A549 (cell line): ENCODE measurements around the gene PPIF. TPM values are rescaled to one million over a fixed set of nuclear protein-coding genes. Genes with fewer than 3 reads are reported as not detected.

Source experiments
- ATAC-seq, 2 experiments: fragments of 200-7000 bp in 1 of 2; fragments of >200 bp in 1 of 2; cut with Nextera tagmentation in 1 of 2; cut with Tn5 transposase in 1 of 2; 3 replicates each; pipeline versions ENCODE4 v1.8.0 to v1.9.1; 2018 to 2020; ENCODE audit warnings: mild to moderate bottlenecking in 1 of 2, moderate library complexity in 1 of 2
- CTCF ChIA-PET: fragments of 300-600 bp; sonication (Branson Sonifier 250); formaldehyde crosslinking; extraction: SDS; loops from one replicate; lab custom pipeline; 2021; ENCODE audit warnings: antibody characterized with exemption, inconsistent platforms; lab: Yijun Ruan, JAX
- POLR2A ChIA-PET: fragments of 350-600 bp; formaldehyde crosslinking; extraction: SDS; loops from one replicate; lab custom pipeline; 2021; ENCODE audit warnings: antibody characterized with exemption, inconsistent platforms; lab: Yijun Ruan, JAX
- DNase-seq, 2 experiments: peaks; one replicate each; pipeline versions ENCODE4 v3.0.0 to v3.0.0-alpha.2; 2011 to 2016; ENCODE audit warnings: low read depth in 1 of 2, low spot score in 1 of 2
- FAIRE-seq: peaks from 2 replicates; lab custom pipeline; 2011; peaks lifted over from hg19 to GRCh38; lab: Jason Lieb, UNC
- H3K27ac ChIP-seq, 2 experiments: fragments of >200 bp; sonication (Bioruptor Twin); formaldehyde crosslinking; 3 replicates each; pipeline ENCODE4 v1.5.1; 2016 to 2017
- H3K4me1 ChIP-seq: fragments of >200 bp; sonication (Bioruptor Twin); formaldehyde crosslinking; 3 replicates; pipeline ENCODE4 v1.6.1; 2016
- H3K4me2 ChIP-seq: fragments of >200 bp; sonication (Bioruptor Twin); formaldehyde crosslinking; 3 replicates; pipeline ENCODE4 v1.6.1; 2016
- H3K4me3 ChIP-seq: fragments of >200 bp; sonication (Bioruptor Twin); formaldehyde crosslinking; 3 replicates; pipeline ENCODE4 v1.5.1; 2016
- H3K9me3 ChIP-seq: fragments of >200 bp; sonication (Bioruptor Twin); formaldehyde crosslinking; 3 replicates; pipeline ENCODE4 v1.6.1; 2016
- ATOH8 ChIP-seq: fragments of 250-450 bp; sonication (Bioruptor Pico); IDR thresholded peaks from 2 replicates; pipeline ENCODE4 v1.5.0; 2020; ENCODE audit warnings: low read depth, mild to moderate bottlenecking, moderate library complexity
- BCL3 ChIP-seq: fragments of >200 bp; sonication (Bioruptor Twin); formaldehyde crosslinking; IDR thresholded peaks from 3 replicates; pipeline ENCODE4 v1.6.1; 2016
- BHLHE40 ChIP-seq: IDR thresholded peaks from 2 replicates; pipeline ENCODE4 v1.6.1; 2012; ENCODE audit warnings: low read depth, low read length, inconsistent platforms
- CBX8 ChIP-seq: fragments of 200-600 bp; sonication (generic); IDR thresholded peaks from 2 replicates; pipeline ENCODE4 v1.6.1; 2016
- CHD4 ChIP-seq: fragments of 200-600 bp; sonication (generic); IDR thresholded peaks from 2 replicates; pipeline ENCODE4 v1.6.1; 2016; ENCODE audit warnings: antibody characterized with exemption, mild to moderate bottlenecking, borderline replicate concordance
- FOSL2 ChIP-seq, 2 experiments: fragments of 450-650 bp in 1 of 2; fragments of >200 bp in 1 of 2; sonication (Bioruptor Twin) in 1 of 2; formaldehyde crosslinking; IDR thresholded peaks; 2 replicates each; pipeline versions ENCODE4 v1.5.0 to v1.6.1; 2016 to 2020; ENCODE audit warnings: mild to moderate bottlenecking in 1 of 2, moderate library complexity in 1 of 2
- FOXS1 ChIP-seq: fragments of 250-450 bp; sonication (Bioruptor Pico); IDR thresholded peaks from 2 replicates; pipeline ENCODE4 v1.5.0; 2020; ENCODE audit warnings: mild to moderate bottlenecking, moderate library complexity
- GATA3 ChIP-seq: IDR thresholded peaks from 2 replicates; pipeline ENCODE4 v1.6.1; 2012; ENCODE audit warnings: borderline replicate concordance
- HEYL ChIP-seq: fragments of 250-450 bp; sonication (Bioruptor Pico); IDR thresholded peaks from 2 replicates; pipeline ENCODE4 v1.8.0; 2021; ENCODE audit warnings: mild to moderate bottlenecking, moderate library complexity
- HOXB13 ChIP-seq: fragments of 250-450 bp; sonication (Bioruptor Pico); IDR thresholded peaks from 2 replicates; pipeline ENCODE4 v1.5.0; 2020; ENCODE audit warnings: low read depth, mild to moderate bottlenecking, moderate library complexity
- JUN ChIP-seq, 2 experiments: fragments of >200 bp; sonication (Bioruptor Twin); formaldehyde crosslinking; IDR thresholded peaks; 2 replicates in 1 of 2; 3 replicates in 1 of 2; pipeline ENCODE4 v1.6.1; 2016 to 2017
- JUNB ChIP-seq: fragments of >200 bp; sonication (Bioruptor Twin); formaldehyde crosslinking; IDR thresholded peaks from 2 replicates; pipeline ENCODE4 v1.6.1; 2016
- MAFK ChIP-seq: fragments of 450-650 bp; IDR thresholded peaks from 2 replicates; pipeline ENCODE4 v1.6.1; 2014; ENCODE audit not compliant: partially characterized antibody
- NFE2L2 ChIP-seq: fragments of 150-350 bp; conservative IDR thresholded peaks from 2 replicates; pipeline ENCODE4 v1.6.1; 2014; ENCODE audit warnings: low read length
- NR3C1 ChIP-seq: fragments of >200 bp; sonication (Bioruptor Twin); formaldehyde crosslinking; IDR thresholded peaks from 3 replicates; pipeline ENCODE4 v1.6.1; 2017
- PHF8 ChIP-seq: fragments of 200-600 bp; sonication (generic); IDR thresholded peaks from 2 replicates; pipeline ENCODE4 v1.6.1; 2016; ENCODE audit warnings: low read depth, mild to moderate bottlenecking, antibody characterized with exemption, moderate library complexity, borderline replicate concordance
- POLR2AphosphoS2 ChIP-seq: conservative IDR thresholded peaks from 2 replicates; pipeline ENCODE4 v1.6.1; 2012; ENCODE audit warnings: low read length, improper control_type of control experiment, inconsistent platforms
- RFX5 ChIP-seq: fragments of 450-650 bp; IDR thresholded peaks from 2 replicates; pipeline ENCODE4 v1.7.1; 2014; ENCODE audit warnings: antibody characterized with exemption, mild to moderate bottlenecking, moderate library complexity
- SREBF2 ChIP-seq: fragments of 450-650 bp; IDR thresholded peaks from 2 replicates; pipeline ENCODE4 v1.6.1; 2014; ENCODE audit warnings: mild to moderate bottlenecking, moderate library complexity
- TP53 ChIP-seq: fragments of 250-450 bp; sonication (Bioruptor Pico); IDR thresholded peaks from 2 replicates; pipeline ENCODE4 v1.5.0; 2021; ENCODE audit warnings: mild to moderate bottlenecking, moderate library complexity
- ZNF302 ChIP-seq: fragments of 250-450 bp; sonication (Bioruptor Pico); IDR thresholded peaks from 2 replicates; pipeline ENCODE4 v1.9.0; 2021; ENCODE audit warnings: inconsistent platforms, mild to moderate bottlenecking, moderate library complexity
- ZSCAN20 ChIP-seq: fragments of 250-450 bp; sonication (Bioruptor Pico); IDR thresholded peaks from 2 replicates; pipeline ENCODE4 v1.8.0; 2022; ENCODE audit warnings: mild to moderate bottlenecking, moderate library complexity
- WGBS: methylation state at CpG from one replicate; pipeline ENCODE4 v1.1.6; 2017; ENCODE audit errors: missing lambda C conversion rate; 5-methylcytosine and 5-hydroxymethylcytosine counted together
- polyA plus RNA-seq, 4 experiments: library from polyadenylated mRNA; depleted of rRNA in 3 of 4; stranded (reverse); fragments of >200 nt; fragmentation: RNase III in 1 of 4; extraction: RNeasy Plus Mini Kit Qiagen cat#74134 plus additional on column Dnase treatment in 1 of 4; gene quantifications; 2 replicates in 3 of 4; 3 replicates in 1 of 4; pipeline ENCODE4 v1.2.3, GENCODE V29; 2011 to 2017
- TF ChIP-seq, protein P1 (sequence below): fragments of >200 bp; sonication (Bioruptor Twin); formaldehyde crosslinking; IDR thresholded peaks from 3 replicates; pipeline ENCODE4 v1.5.1; 2016
- TF ChIP-seq, protein P2 (sequence below): IDR thresholded peaks from 2 replicates; pipeline ENCODE4 v1.6.1; 2012

PPIF gene
- polyA plus RNA-seq, 2 of the 4 experiments (the other 2 are of a cell fraction) = 44.8 to 75.0 TPM

- H3K4me1 ChIP-seq = no peaks in the 10 kb centered on the region
- no peak overlapping the region for H3K4me2 ChIP-seq
- POLR2A ChIA-PET = no interaction called here
- 92% methylated on average over 12 of the region's 23 CpGs for WGBS
- CTCF ChIA-PET = interaction anchor here (0.8 to 3.6 kb wide), 6 partner anchors 10 to 87 kb away, joined by 3 to 17 read pairs (median 5); no protein-coding TSS in a partner anchor
- TF ChIP-seq NR3C1 (no peak), CHD4 (no peak), ATOH8 (CRISPR knock-in tag) (no peak), BHLHE40 (no peak), GATA3 (no peak), ZSCAN20 (no peak), FOXS1 (CRISPR knock-in tag) (no peak)
- FAIRE-seq (no peak), DNase-seq (no peak), ATAC-seq (no peak; a peak in 2 of 6 replicates)
- no peaks in the 10 kb centered on the region for H3K9me3 ChIP-seq
- H3K4me3 ChIP-seq = no peak overlapping the region
- H3K27ac ChIP-seq = no peak overlapping the region
Measured at GRCh38 chr10:79401015-79401921, 54.0 kb downstream of the PPIF start.

DNA sequence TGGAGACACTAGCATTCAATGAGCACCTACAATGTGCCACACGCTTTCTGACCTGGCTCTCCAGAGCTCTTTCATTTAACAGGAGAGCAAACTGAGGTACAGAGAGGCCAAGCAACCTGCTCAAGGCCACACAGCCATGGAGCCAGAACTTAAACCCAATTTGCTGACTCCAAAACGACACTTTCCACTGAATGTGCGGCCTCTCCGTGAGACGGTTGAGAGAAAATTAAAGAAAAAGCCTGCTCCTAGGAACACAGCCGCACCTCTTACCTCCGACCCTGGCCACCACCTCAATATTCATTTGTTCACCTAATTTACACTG lies 55.3 kb downstream of the PPIF start:
- CTCF ChIA-PET = interaction anchor here (1.0 to 3.6 kb wide), 3 partner anchors 11 to 40 kb away, joined by 3 to 17 read pairs (median 4); no protein-coding TSS in a partner anchor
- DNase-seq (no peak), ATAC-seq (no peak), FAIRE-seq (no peak)
- WGBS = 81% methylated on average over 7 of the region's 7 CpGs
- H3K4me2 ChIP-seq = no peak overlapping the region
- TF ChIP-seq NFE2L2 (no peak), CBX8 (no peak), FOSL2 (IDR thresholded peaks at IDR 0.05) (no peak), FOSL2 (CRISPR knock-in tag; IDR thresholded peaks at IDR 0.05) (no peak), RFX5 (no peak), MAFK (no peak), JUNB (no peak), BCL3 (no peak), JUN (IDR thresholded peaks at IDR 0.05) (no peak), HOXB13 (CRISPR knock-in tag) (no peak), POLR2AphosphoS2 (no peak), ZNF302 (CRISPR knock-in tag) (no peak), SREBF2 (no peak), HEYL (CRISPR knock-in tag) (no peak), NR3C1 (no peak), TP53 (CRISPR knock-in tag) (no peak), PHF8 (no peak)
- TF ChIP-seq, protein P1, sequence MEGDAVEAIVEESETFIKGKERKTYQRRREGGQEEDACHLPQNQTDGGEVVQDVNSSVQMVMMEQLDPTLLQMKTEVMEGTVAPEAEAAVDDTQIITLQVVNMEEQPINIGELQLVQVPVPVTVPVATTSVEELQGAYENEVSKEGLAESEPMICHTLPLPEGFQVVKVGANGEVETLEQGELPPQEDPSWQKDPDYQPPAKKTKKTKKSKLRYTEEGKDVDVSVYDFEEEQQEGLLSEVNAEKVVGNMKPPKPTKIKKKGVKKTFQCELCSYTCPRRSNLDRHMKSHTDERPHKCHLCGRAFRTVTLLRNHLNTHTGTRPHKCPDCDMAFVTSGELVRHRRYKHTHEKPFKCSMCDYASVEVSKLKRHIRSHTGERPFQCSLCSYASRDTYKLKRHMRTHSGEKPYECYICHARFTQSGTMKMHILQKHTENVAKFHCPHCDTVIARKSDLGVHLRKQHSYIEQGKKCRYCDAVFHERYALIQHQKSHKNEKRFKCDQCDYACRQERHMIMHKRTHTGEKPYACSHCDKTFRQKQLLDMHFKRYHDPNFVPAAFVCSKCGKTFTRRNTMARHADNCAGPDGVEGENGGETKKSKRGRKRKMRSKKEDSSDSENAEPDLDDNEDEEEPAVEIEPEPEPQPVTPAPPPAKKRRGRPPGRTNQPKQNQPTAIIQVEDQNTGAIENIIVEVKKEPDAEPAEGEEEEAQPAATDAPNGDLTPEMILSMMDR = no peak
- TF ChIP-seq, protein P2, sequence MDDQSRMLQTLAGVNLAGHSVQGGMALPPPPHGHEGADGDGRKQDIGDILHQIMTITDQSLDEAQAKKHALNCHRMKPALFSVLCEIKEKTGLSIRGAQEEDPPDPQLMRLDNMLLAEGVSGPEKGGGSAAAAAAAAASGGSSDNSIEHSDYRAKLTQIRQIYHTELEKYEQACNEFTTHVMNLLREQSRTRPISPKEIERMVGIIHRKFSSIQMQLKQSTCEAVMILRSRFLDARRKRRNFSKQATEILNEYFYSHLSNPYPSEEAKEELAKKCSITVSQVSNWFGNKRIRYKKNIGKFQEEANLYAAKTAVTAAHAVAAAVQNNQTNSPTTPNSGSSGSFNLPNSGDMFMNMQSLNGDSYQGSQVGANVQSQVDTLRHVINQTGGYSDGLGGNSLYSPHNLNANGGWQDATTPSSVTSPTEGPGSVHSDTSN = no peak
- H3K27ac ChIP-seq = no peak overlapping the region
- no peaks in the 10 kb centered on the region for H3K4me1 ChIP-seq
- H3K9me3 ChIP-seq = no peaks in the 10 kb centered on the region
- H3K4me3 ChIP-seq = no peak overlapping the region
- POLR2A ChIA-PET = no interaction called here
